ENCODE data around the gene KIAA0232. TPM values are rescaled to one million over a fixed set of nuclear protein-coding genes. Genes with fewer than 3 reads are reported as not detected.
"Not testable (repeated sequence)": the region's sequence is repeated elsewhere in the genome, so short reads cannot be mapped to it uniquely, and the experiment has no call there.

The KIAA0232 gene
- total and polyA plus RNA-seq, 2 experiments from 2014 or later: 20.6 to 21.7 TPM

DNA sequence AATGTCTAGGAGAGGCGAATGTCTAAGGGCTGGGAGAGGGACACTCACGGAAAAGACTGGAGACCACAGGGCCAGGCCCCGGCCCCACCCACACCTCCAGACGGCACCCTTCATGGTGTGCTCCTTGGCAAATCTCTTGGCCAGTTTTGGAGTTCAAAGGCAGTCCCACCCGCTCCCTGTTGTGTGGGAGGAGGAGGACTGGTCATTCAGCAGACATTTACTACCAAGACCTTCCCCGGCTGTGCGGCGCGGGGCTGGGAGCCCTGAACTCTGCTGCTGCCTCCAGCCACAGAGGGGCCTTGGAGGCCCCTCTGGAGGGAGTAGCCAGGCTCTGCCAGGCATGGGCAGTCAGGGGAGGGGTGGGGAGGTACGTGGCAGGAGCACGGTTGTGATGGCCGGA, 118.4 kb downstream of the KIAA0232 start:
- H3K27ac ChIP-seq: no peak overlapping the region
- H3K79me2 ChIP-seq (ENCODE audit: insufficient read depth): no peaks in the 10 kb centered on the region
- H3K27me3 ChIP-seq (replicated peaks; ENCODE audit: insufficient read depth): no peaks in the 10 kb centered on the region
- no peaks in the 10 kb centered on the region for H4K20me1 ChIP-seq (ENCODE audit: insufficient read depth)
- no peak overlapping the region for H3K9ac ChIP-seq
- in situ Hi-C loops (cut with MboI): no loop called here
- H3K9me3 ChIP-seq (ENCODE audit: low read depth): no peaks in the 10 kb centered on the region
- H2AFZ ChIP-seq: no peak overlapping the region
- WGBS, 2 experiments (ENCODE audit: low coverage in 1 of 2, low lambda C conversion rate in 2 of 2, missing lambda C conversion rate in 2 of 2): 66 to 67% methylated on average over 10 to 12 of the region's 12 CpGs
- H3K4me1 ChIP-seq (ENCODE audit: insufficient read depth): no peaks in the 10 kb centered on the region
- TF ChIP-seq EZH2phosphoT487 (IDR thresholded peaks at IDR 0.05; ENCODE audit: insufficient read depth, low read depth): no peak
- no peak for TF ChIP-seq EZH2 (IDR thresholded peaks at IDR 0.05; ENCODE audit: insufficient read depth, poor library complexity, severe bottlenecking)
- H3K4me3 ChIP-seq: no peak overlapping the region
- H3K9me2 ChIP-seq (ENCODE audit: insufficient read depth): no peaks in the 10 kb centered on the region
- H3K4me2 ChIP-seq (ENCODE audit: unreplicated experiment): no peak overlapping the region
- no peaks in the 10 kb centered on the region for H3F3A ChIP-seq (ENCODE audit: insufficient read depth)
- H3K36me3 ChIP-seq (ENCODE audit: low read depth): no peaks in the 10 kb centered on the region
- DNase-seq: no peak

DNA sequence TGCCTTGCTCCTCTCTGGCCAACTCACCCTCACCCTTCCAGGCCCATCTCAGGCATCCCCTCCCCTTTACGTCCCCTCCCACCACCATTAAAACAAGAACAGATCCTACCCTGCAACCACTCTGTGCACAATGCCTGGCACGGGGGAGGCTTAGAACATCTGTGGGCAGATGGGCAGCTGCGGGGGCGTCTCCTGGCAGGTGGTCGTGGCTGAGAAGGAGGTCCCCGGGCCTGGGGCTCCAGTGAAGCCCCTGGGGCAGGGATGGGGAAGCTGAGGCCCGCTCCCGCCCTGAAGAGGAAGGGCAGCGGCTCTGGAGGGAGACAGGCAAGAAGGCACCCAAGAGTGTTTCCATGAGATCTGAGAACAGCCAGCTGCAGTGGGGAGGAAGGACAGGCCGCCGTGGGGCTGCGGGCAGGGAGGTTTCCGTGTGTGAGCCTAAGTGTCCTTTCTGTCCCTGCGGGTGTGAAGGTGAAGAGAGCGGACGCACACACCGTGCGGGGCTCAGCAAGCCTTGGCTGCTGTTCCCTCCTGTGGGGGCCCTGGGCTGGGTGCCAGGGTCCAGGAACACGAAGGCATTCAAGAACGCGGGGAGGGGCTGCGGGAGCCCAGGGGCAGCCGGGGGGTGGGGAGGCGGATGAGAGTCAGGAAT, 119.3 kb downstream of the KIAA0232 start:
- Histone ChIP-seq H3K27ac (no peak overlapping the region), H3K9ac (no peak overlapping the region), H2AFZ (no peak overlapping the region), H3K27me3 (replicated peaks; ENCODE audit: insufficient read depth) (no peaks in the 10 kb centered on the region), H3K79me2 (ENCODE audit: insufficient read depth) (no peaks in the 10 kb centered on the region), H4K20me1 (ENCODE audit: insufficient read depth) (no peaks in the 10 kb centered on the region), H3K4me2 (ENCODE audit: unreplicated experiment) (no peak overlapping the region), H3K9me3 (ENCODE audit: low read depth) (no peaks in the 10 kb centered on the region), H3K4me3 (no peak overlapping the region), H3K9me2 (ENCODE audit: insufficient read depth) (no peaks in the 10 kb centered on the region), H3K4me1 (ENCODE audit: insufficient read depth) (no peaks in the 10 kb centered on the region), H3F3A (ENCODE audit: insufficient read depth) (no peaks in the 10 kb centered on the region), H3K36me3 (ENCODE audit: low read depth) (no peaks in the 10 kb centered on the region)
- in situ Hi-C loops (cut with MboI): no loop called here
- no peak for DNase-seq
- WGBS, 2 experiments (ENCODE audit: low coverage in 1 of 2, low lambda C conversion rate in 2 of 2, missing lambda C conversion rate in 2 of 2): 57 to 58% methylated on average over 18 to 24 of the region's 24 CpGs
- TF ChIP-seq EZH2 (IDR thresholded peaks at IDR 0.05; ENCODE audit: insufficient read depth, poor library complexity, severe bottlenecking) (no peak), EZH2phosphoT487 (IDR thresholded peaks at IDR 0.05; ENCODE audit: insufficient read depth, low read depth) (no peak)

DNA sequence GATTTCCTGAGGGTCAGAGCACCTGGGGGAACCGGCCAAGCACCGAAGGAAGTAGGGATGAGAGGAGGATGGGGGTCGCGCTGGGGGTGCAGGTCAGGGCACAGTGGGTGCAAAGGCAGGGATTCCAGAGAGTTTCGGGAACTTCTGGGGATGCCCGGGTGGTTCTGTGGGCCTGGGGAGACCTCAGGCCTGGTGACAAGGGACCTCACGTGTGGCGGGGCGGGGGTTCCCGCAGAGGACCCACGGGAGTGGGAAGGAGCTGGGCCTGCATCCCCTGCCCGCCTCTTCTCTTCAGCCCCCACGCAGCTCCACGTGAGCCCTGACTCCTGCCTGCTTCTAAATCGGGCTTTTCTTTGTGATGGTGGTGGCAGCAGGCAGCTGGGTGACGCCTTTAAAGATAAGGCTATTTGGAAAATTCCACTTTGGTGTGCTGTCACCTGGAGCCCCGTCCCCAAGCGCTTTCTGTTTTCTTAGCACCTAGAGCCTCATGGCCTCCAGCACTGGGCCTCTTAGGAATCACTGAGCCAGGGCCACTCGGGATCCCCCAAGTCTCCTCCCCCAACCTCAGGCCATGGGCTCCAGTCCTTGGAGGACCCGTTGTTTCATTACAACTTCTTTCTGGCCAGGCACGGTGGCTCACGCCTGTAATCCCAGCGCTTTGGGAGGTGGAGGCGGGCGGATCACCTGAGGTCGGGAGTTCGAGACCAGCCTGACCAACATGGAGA, 120.0 kb downstream of the KIAA0232 start:
- no peaks in the 10 kb centered on the region for H3K79me2 ChIP-seq (ENCODE audit: insufficient read depth)
- H3K9me3 ChIP-seq (ENCODE audit: low read depth): no peaks in the 10 kb centered on the region
- no peaks in the 10 kb centered on the region for H3K4me1 ChIP-seq (ENCODE audit: insufficient read depth)
- H3K27ac ChIP-seq: no peak overlapping the region
- no peaks in the 10 kb centered on the region for H3K36me3 ChIP-seq (ENCODE audit: low read depth)
- DNase-seq: no peak
- H3K9ac ChIP-seq: no peak overlapping the region
- no peaks in the 10 kb centered on the region for H3K9me2 ChIP-seq (ENCODE audit: insufficient read depth)
- H3K4me2 ChIP-seq (ENCODE audit: unreplicated experiment): no peak overlapping the region
- H4K20me1 ChIP-seq (ENCODE audit: insufficient read depth): no peaks in the 10 kb centered on the region
- no peaks in the 10 kb centered on the region for H3F3A ChIP-seq (ENCODE audit: insufficient read depth)
- H3K4me3 ChIP-seq: no peak overlapping the region
- no peak overlapping the region for H2AFZ ChIP-seq
- in situ Hi-C loops (cut with MboI): no loop called here
- H3K27me3 ChIP-seq (replicated peaks; ENCODE audit: insufficient read depth): no peaks in the 10 kb centered on the region
- 71 to 78% methylated on average over 22 to 27 of the region's 27 CpGs for WGBS, 2 experiments (ENCODE audit: low coverage in 1 of 2, low lambda C conversion rate in 2 of 2, missing lambda C conversion rate in 2 of 2)
- TF ChIP-seq EZH2phosphoT487 (IDR thresholded peaks at IDR 0.05; ENCODE audit: insufficient read depth, low read depth) (no peak), EZH2 (IDR thresholded peaks at IDR 0.05; ENCODE audit: insufficient read depth, poor library complexity, severe bottlenecking) (no peak)

DNA sequence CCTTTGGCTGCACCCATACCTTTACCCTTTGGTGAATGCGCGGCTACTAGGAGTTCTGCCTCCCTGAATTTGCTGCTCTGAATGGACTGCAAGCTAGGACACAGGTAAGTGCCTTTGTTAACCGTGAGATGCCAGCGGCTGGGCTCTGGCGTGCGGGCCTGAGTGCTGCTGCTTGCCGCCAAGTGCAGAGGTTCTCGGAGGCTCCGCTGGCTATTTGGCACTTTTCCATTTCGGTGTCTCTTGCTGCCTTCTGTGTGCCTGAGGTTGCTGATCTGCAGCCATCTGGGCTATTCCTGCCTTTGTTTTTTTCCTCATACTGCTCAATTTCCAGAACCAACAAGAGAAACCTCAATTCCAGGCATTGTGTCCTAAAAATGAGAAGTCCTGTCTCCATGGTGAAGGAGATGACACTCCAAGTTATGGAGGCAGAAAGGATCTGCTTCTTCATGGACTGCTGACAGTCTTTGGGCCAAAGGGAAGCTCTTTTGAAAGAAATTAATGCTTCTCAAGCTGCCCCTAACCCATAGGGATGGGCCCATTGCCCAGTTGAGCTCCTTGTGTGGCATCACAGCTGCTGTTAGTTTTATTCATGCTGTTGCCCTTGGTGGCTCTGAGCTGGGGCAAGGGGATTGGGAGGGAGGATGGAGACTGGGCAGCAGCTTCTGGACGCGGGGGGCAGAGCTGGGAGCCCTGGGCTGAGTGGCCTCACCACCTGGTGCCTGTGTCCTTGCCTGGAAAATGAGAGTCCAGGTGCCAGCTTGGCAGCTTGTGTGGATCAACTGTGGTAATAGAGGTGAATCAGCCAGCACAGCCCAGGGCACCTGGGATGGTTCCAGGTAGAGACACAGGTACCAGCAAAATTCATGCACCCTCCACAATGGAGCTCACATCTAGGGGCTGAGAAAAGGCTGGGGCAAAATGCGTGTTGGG, 123.3 kb downstream of the KIAA0232 start:
- Histone ChIP-seq H2AFZ (no peak overlapping the region), H3F3A (ENCODE audit: insufficient read depth) (no peaks in the 10 kb centered on the region), H4K20me1 (ENCODE audit: insufficient read depth) (no peaks in the 10 kb centered on the region), H3K9me2 (ENCODE audit: insufficient read depth) (no peaks in the 10 kb centered on the region), H3K4me2 (ENCODE audit: unreplicated experiment) (no peak overlapping the region), H3K9ac (no peak overlapping the region), H3K79me2 (ENCODE audit: insufficient read depth) (0 out of 2 replicates have a peak, but pooled peaks cover 6% of the 10 kb centered on the region), H3K27me3 (replicated peaks; ENCODE audit: insufficient read depth) (no peaks in the 10 kb centered on the region), H3K36me3 (ENCODE audit: low read depth) (no peaks in the 10 kb centered on the region), H3K9me3 (ENCODE audit: low read depth) (no peaks in the 10 kb centered on the region), H3K4me1 (ENCODE audit: insufficient read depth) (0 out of 2 replicates have a peak, but pooled peaks cover 9% of the 10 kb centered on the region), H3K27ac (no peak overlapping the region), H3K4me3 (no peak overlapping the region)
- in situ Hi-C loops (cut with MboI): no loop called here
- TF ChIP-seq EZH2phosphoT487 (IDR thresholded peaks at IDR 0.05; ENCODE audit: insufficient read depth, low read depth): no peak
- DNase-seq: no peak
- 87 to 89% methylated on average over 13 of the region's 13 CpGs for WGBS, 2 experiments (ENCODE audit: low coverage in 1 of 2, low lambda C conversion rate in 2 of 2, missing lambda C conversion rate in 2 of 2)

DNA sequence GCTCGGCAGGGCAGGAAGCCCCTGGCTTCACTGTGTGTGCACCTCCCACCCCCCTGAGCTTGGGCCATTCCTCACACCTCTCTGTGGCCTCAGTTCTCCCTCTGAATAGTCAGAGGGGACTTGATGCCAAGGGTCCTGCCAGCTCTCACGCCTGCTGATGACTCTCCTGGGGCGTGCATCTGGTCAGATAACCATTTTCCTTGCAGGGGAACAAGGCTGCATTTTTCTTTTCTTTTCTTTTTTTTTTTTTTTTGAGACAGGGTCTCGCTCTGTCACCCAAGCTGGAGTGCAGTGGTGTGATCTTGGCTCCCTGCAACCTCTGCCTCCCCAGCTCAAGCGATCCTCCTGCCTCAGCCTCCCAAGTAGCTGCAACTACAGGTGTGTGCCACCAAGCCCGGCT, 124.0 kb downstream of the KIAA0232 start:
- H4K20me1 ChIP-seq (ENCODE audit: insufficient read depth); H3K9me2 ChIP-seq (ENCODE audit: insufficient read depth); H3K4me2 ChIP-seq (ENCODE audit: unreplicated experiment); H3K36me3 ChIP-seq (ENCODE audit: low read depth); H3K27me3 ChIP-seq (replicated peaks; ENCODE audit: insufficient read depth); DNase-seq; H3K4me3 ChIP-seq; H3F3A ChIP-seq (ENCODE audit: insufficient read depth); H2AFZ ChIP-seq; H3K27ac ChIP-seq; H3K4me1 ChIP-seq (ENCODE audit: insufficient read depth); in situ Hi-C loops (cut with MboI); H3K9me3 ChIP-seq (ENCODE audit: low read depth); H3K9ac ChIP-seq: not testable (repeated sequence)
- 74 to 79% methylated on average over 5 to 6 of the region's 6 CpGs for WGBS, 2 experiments (ENCODE audit: low coverage in 1 of 2, low lambda C conversion rate in 2 of 2, missing lambda C conversion rate in 2 of 2)
- H3K79me2 ChIP-seq (ENCODE audit: insufficient read depth): 0 out of 2 replicates have a peak, but pooled peaks cover 11% of the 10 kb centered on the region

All from GM23248 (cell line).